Activated CD4-positive, CD25-positive, alpha-beta regulatory T cell treated with anti-CD3 and anti-CD28 coated beads, Interleukin-2, amount 50 U/mL, for 24 hours (primary cell): Measurements from ENCODE around the gene GPR25.

Experiments used
- ATAC-seq, 2 donors: fragments of 150-1000 bp; cut with Tn5 transposase; one replicate each; pipeline ENCODE4 v1.10.0; 2021; ENCODE audit warnings: mild to moderate bottlenecking in 1 of 2, moderate library complexity in 1 of 2

Gene GPR25

DNA sequence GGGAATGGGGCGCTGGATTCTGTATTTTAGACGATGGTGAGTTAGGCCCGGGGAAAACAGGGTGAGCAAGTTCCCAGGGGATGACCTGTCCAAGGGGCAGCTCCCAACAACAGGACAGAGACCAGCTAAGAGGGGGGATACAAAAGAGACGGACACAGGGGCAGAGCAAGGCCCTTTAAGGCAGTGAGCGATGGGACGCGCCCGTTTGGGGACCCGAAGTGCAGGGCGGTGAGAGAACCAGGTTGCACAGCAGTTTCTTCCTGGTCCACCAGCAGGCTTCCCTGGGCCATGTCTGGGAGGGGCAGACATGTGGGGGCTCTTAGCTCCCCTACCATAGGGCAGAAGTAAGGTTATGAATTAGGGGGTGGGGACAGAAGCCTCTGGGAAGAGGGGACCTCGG lies 43.9 kb downstream of the GPR25 start:
- no peak for ATAC-seq

DNA sequence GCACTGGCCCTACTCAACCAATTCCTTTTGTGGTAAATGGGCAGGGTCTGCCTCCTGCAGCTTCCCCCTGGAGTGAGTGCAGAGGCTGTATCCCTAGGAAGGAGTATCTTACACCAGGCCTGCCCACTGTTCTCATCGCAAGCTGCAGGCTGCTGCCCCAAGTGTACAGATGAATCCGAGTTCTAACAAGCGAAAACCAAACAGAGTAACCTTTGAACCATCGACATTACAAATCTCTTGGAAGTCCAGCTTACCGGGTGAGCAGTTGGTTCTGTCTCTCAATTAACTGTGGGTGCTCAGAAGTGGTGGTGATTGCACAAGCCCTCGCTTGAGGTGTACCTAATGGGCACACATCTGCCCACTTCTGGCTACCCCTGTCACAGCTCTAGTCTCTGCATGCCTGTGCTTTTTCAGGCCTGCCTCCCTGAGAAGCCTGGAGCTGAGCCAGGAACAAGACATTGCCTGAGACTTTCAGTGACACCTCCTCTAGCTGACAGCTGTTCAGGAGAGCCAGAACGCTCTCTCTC lies 44.6 kb downstream of the GPR25 start:
- ATAC-seq = no peak

DNA sequence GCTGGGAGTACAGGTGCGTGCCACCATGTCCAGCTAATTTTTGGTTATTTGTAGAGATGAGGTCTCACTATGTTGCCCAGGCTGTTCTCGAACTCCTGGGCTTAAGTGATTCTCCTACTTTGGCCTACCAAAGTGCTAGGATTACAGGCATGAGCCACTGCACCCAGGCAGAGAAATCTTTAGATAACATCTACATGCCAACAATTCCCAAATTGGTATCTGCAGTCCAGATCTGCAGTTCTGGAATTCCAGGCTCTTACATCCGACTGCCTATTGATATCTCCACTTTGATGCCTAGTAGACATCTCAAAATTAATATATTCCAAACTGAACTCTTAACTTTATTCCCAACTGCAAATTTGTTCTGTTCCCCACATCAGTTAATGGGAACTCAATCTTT lies 45.2 kb downstream of the GPR25 start:
- ATAC-seq = no peak

DNA sequence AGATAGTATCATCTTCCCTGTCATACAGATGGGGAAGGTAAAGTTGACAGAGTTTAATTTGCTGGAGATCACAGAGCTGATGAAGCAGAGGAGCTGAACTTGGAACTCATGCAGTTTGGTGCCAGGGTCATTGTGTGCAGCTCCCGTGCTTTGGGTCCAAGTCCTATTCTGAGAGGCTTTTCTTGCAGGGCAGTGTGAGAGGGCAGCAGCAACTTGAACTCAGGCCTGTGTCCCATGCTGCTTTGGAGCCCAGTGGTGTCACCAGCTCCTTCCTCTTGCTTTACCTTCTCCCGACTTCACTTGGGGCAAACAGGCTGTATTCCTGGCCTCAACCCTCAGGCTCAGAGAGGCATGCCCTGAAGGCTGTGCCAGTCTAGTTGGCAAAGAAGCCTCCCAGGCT lies 46.6 kb downstream of the GPR25 start:
- ATAC-seq = no peak

DNA sequence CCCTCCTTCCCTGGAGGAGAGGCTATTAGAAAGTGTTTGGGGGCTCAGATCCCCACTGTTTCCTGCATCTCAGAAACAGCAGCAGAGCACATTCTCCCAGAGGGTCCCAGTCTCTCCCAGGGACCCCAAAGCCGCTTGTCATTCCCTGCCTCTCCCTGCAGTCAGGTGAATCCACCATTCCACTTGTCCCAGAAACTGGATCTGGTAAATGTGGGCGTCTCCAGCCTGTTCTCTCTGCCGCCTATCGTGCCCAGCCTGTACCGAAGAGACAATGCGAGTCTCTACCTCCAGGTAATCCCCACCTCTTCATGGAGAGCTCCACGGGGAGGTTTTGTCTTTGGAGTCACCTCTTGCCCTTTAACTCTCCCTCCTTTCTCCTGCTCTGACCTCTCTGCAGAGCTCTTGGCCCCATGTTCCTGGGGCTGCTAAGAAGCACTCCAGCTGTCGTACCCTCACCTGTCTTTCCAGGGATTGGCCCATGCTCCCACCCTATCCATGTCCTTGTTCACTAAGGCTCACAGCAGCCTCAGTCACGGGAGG lies 48.9 kb downstream of the GPR25 start:
- ATAC-seq = no peak

DNA sequence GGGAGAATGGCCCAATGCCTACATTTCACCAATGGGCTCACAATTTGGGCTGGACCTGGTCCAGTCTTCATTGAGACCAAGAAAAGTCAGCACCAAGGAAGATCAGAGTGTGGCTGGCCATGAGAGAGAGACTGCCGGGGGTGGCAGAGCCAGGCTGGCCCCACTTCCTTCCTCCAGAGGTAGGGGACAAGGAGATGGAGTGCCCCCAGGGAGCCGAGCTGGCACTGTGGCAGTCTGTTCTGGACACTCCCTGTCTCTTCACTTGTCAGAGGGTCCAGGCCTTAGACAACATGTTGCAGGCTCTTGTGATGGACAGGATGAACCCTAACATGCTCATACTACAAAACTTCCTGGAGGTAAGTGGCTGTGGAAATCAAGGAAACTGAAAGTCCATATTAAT lies 49.6 kb downstream of the GPR25 start:
- no peak for ATAC-seq

DNA sequence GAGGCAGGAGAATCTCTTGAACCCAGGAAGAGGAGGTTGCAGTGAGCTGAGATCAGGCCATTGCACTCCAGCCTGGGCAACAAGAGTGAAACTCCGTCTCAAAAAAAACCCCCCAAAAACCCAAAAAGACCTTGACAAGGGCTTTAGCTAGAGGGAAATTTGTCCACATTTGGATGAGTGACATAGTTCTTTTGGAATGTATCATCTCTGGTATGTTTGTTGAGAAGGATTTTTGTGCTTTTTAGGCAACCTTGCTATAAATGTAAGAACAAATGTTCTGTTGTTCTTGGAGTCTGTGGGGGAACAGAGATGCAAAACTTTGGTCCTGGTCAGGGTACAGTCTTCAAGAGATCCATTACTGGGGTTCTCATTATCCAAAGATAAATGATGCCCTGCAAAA lies 50.8 kb downstream of the GPR25 start:
- no peak for ATAC-seq
